IMR-90 (cell line): ENCODE measurements around the gene DCLK1.

Experiments
- BHLHE40 ChIP-seq: fragments of 150-350 bp; IDR thresholded peaks from 2 replicates; pipeline ENCODE4 v1.6.1; 2016; ENCODE audit warnings: mild to moderate bottlenecking, low read depth, low read length
- CTCF ChIP-seq: conservative IDR thresholded peaks from 2 replicates; pipeline ENCODE4 v1.5.1; 2012; ENCODE audit warnings: mild to moderate bottlenecking, low read depth, low read length, improper control_type of control experiment
- ELK1 ChIP-seq: fragments of 150-350 bp; IDR thresholded peaks from 2 replicates; pipeline ENCODE4 v1.6.1; 2016; ENCODE audit warnings: low read depth, mild to moderate bottlenecking, low read length, moderate library complexity, borderline replicate concordance
- FOS ChIP-seq: fragments of 150-350 bp; IDR thresholded peaks from 2 replicates; pipeline ENCODE4 v1.6.1; 2016; ENCODE audit warnings: low read depth, low read length
- MAFK ChIP-seq: IDR thresholded peaks from 2 replicates; pipeline ENCODE4 v1.6.1; 2012; ENCODE audit warnings: low read depth, low read length, improper control_type of control experiment
- MXI1 ChIP-seq: IDR thresholded peaks from 2 replicates; pipeline ENCODE4 v1.6.1; 2012; ENCODE audit warnings: low read depth, mild to moderate bottlenecking, low read length, moderate library complexity, borderline replicate concordance
- NFE2L2 ChIP-seq: fragments of 150-350 bp; IDR thresholded peaks from 2 replicates; pipeline ENCODE4 v1.6.1; 2016; ENCODE audit warnings: low read depth, mild to moderate bottlenecking, low read length
- POLR2A ChIP-seq: IDR thresholded peaks from 2 replicates; pipeline ENCODE4 v1.6.1; 2012; ENCODE audit warnings: mild to moderate bottlenecking, low read depth, low read length
- RAD21 ChIP-seq: IDR thresholded peaks from 2 replicates; pipeline ENCODE4 v1.6.1; 2012; ENCODE audit warnings: low read length, improper control_type of control experiment
- RCOR1 ChIP-seq: IDR thresholded peaks from 2 replicates; pipeline ENCODE4 v1.6.1; 2012; ENCODE audit warnings: mild to moderate bottlenecking, low read length, improper control_type of control experiment; ENCODE audit not compliant: insufficient replicate concordance
- RFX5 ChIP-seq: IDR thresholded peaks from 2 replicates; pipeline ENCODE4 v1.8.0; 2012; ENCODE audit warnings: low read depth, mild to moderate bottlenecking, low read length, moderate library complexity
- USF2 ChIP-seq: fragments of 150-350 bp; IDR thresholded peaks from 2 replicates; pipeline ENCODE4 v1.6.1; 2017; ENCODE audit warnings: mild to moderate bottlenecking, antibody characterized with exemption, low read length, low read depth

- TF ChIP-seq ELK1 (no peak), CTCF (0 out of 2 replicates have a peak, but pooled peaks have one; percentile 8), POLR2A (no peak), RAD21 (no peak), RCOR1 (no peak), MXI1 (no peak), MAFK (no peak), BHLHE40 (no peak), RFX5 (no peak), USF2 (no peak), FOS (no peak), NFE2L2 (no peak)
Measured at GRCh38 chr13:35826626-35827254, 304.4 kb downstream of the DCLK1 start.
